ENCODE measurements around the gene CCDC170. TPM values are rescaled to one million over a fixed set of nuclear protein-coding genes. Genes with fewer than 3 reads are reported as not detected.

Gene CCDC170
- total RNA-seq, 2 donors from 2014 or later = 0.11 to 0.20 TPM

DNA sequence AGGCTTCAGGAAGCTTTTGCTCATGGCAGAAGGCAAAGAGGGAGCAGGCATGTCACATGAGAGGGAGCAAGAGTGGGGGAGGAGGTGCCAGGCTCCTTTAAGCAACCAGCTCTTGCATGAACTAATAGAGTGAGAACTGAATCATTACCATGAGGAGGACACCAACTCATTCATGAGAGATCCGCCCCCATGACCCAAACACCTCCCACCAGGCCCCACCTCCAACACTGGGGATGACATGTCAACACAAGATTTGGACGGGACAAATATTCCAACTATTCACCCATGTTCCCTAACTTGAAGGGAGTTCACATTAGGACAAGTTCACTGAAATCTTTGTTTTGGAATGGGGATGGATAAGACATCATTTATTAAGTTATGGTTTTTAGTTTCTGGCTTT lies 158.5 kb downstream of the CCDC170 start:
- H3K27me3 ChIP-seq = no peaks in the 10 kb centered on the region
- H3K36me3 ChIP-seq = no peaks in the 10 kb centered on the region
- no peaks in the 10 kb centered on the region for H3K4me1 ChIP-seq
- no peak overlapping the region for H3K4me3 ChIP-seq
- H3K27ac ChIP-seq = no peak overlapping the region
- TF ChIP-seq CTCF (IDR thresholded peaks at IDR 0.05) = no peak
- peak; percentile 60 for DNase-seq (ENCODE audit: low spot score)
- H3K9me3 ChIP-seq = peaks cover 0 to 23% of the 10 kb centered on the region in 2 donors

GRCh38 chr6:151655099-151655498 lies 161.3 kb downstream of the CCDC170 start:
- Histone ChIP-seq H3K36me3 (no peaks in the 10 kb centered on the region), H3K4me1 (no peaks in the 10 kb centered on the region), H3K27me3 (no peaks in the 10 kb centered on the region), H3K9me3 (peaks cover 0 to 23% of the 10 kb centered on the region in 2 donors), H3K4me3 (no peak overlapping the region), H3K27ac (no peak overlapping the region)
- no peak for DNase-seq (ENCODE audit: low spot score)
- TF ChIP-seq CTCF (IDR thresholded peaks at IDR 0.05) = no peak

GRCh38 chr6:151656392-151656791 lies 162.6 kb downstream of the CCDC170 start:
- H3K9me3 ChIP-seq = peaks cover 0 to 23% of the 10 kb centered on the region in 2 donors
- TF ChIP-seq CTCF (IDR thresholded peaks at IDR 0.05) = no peak
- no peak overlapping the region for H3K4me3 ChIP-seq
- no peak overlapping the region for H3K27ac ChIP-seq
- no peaks in the 10 kb centered on the region for H3K36me3 ChIP-seq
- no peak for DNase-seq (ENCODE audit: low spot score)
- no peaks in the 10 kb centered on the region for H3K27me3 ChIP-seq
- H3K4me1 ChIP-seq = no peaks in the 10 kb centered on the region

GRCh38 chr6:151658091-151658490 lies 164.3 kb downstream of the CCDC170 start:
- no peak overlapping the region for H3K4me3 ChIP-seq
- TF ChIP-seq CTCF (IDR thresholded peaks at IDR 0.05) = no peak
- no peak overlapping the region for H3K27ac ChIP-seq
- no peak for DNase-seq (ENCODE audit: low spot score)
- no peaks in the 10 kb centered on the region for H3K27me3 ChIP-seq
- H3K9me3 ChIP-seq = peaks cover 0 to 23% of the 10 kb centered on the region in 2 donors
- H3K4me1 ChIP-seq = no peaks in the 10 kb centered on the region
- H3K36me3 ChIP-seq = no peaks in the 10 kb centered on the region

GRCh38 chr6:151659212-151659611 lies 165.4 kb downstream of the CCDC170 start:
- H3K4me3 ChIP-seq = no peak overlapping the region
- no peak for TF ChIP-seq CTCF (IDR thresholded peaks at IDR 0.05)
- H3K27ac ChIP-seq = no peak overlapping the region
- no peaks in the 10 kb centered on the region for H3K27me3 ChIP-seq
- DNase-seq (ENCODE audit: low spot score) = no peak
- no peaks in the 10 kb centered on the region for H3K4me1 ChIP-seq
- no peaks in the 10 kb centered on the region for H3K36me3 ChIP-seq
- H3K9me3 ChIP-seq = peaks cover 0 to 23% of the 10 kb centered on the region in 2 donors

- DNase-seq (ENCODE audit: low spot score) = no peak
- H3K4me1 ChIP-seq = no peaks in the 10 kb centered on the region
- no peak overlapping the region for H3K4me3 ChIP-seq
- no peaks in the 10 kb centered on the region for H3K27me3 ChIP-seq
- TF ChIP-seq CTCF (IDR thresholded peaks at IDR 0.05) = no peak
- no peaks in the 10 kb centered on the region for H3K36me3 ChIP-seq
- no peak overlapping the region for H3K27ac ChIP-seq
- peaks cover 0 to 4% of the 10 kb centered on the region in 2 donors for H3K9me3 ChIP-seq
Measured at GRCh38 chr6:151661509-151661908, 167.7 kb downstream of the CCDC170 start.

All from right atrium auricular region (tissue), 2 donors.